Measurements from ENCODE around the gene PSMA4.

DNA sequence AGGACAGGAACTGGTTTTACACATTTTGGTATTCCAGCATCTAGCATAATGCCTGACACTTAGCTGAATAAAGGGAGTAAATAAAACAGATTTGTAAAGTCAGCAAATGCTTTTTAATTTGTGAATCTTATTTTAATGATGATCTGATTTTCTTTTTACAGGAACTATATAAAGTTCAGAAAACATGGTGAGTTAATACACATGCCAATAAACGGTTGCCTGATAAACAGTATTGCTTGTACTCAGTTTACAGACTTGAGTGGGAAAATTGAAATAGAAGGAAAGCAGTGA lies 1.4 kb downstream of the PSMA4 start:
- no peak for TF ChIP-seq POLR2A (IDR thresholded peaks at IDR 0.05)
- TF ChIP-seq, protein P1, sequence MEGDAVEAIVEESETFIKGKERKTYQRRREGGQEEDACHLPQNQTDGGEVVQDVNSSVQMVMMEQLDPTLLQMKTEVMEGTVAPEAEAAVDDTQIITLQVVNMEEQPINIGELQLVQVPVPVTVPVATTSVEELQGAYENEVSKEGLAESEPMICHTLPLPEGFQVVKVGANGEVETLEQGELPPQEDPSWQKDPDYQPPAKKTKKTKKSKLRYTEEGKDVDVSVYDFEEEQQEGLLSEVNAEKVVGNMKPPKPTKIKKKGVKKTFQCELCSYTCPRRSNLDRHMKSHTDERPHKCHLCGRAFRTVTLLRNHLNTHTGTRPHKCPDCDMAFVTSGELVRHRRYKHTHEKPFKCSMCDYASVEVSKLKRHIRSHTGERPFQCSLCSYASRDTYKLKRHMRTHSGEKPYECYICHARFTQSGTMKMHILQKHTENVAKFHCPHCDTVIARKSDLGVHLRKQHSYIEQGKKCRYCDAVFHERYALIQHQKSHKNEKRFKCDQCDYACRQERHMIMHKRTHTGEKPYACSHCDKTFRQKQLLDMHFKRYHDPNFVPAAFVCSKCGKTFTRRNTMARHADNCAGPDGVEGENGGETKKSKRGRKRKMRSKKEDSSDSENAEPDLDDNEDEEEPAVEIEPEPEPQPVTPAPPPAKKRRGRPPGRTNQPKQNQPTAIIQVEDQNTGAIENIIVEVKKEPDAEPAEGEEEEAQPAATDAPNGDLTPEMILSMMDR (IDR thresholded peaks at IDR 0.05) = no peak
